ENCODE results near the gene LRP1B.

GRCh38 chr2:141844231-141844630 is 286.6 kb downstream of the LRP1B start:
- TF ChIP-seq EZH2phosphoT487 (IDR thresholded peaks at IDR 0.05; ENCODE audit: insufficient read depth, low read depth), result no peak
- no peak for TF ChIP-seq EZH2 (IDR thresholded peaks at IDR 0.05; ENCODE audit: insufficient read depth, poor library complexity, severe bottlenecking)
